SH-SY5Y (cell line): ENCODE measurements around the gene COPZ1.

ENCODE experiments used
- GATA2 ChIP-seq: IDR thresholded peaks from 2 replicates; pipeline ENCODE4 v1.6.1; 2011; ENCODE audit warnings: mild to moderate bottlenecking, low read depth, low read length
- GATA3 ChIP-seq: IDR thresholded peaks from 2 replicates; pipeline ENCODE4 v1.6.1; 2011; ENCODE audit warnings: low read depth, mild to moderate bottlenecking, low read length, moderate library complexity

COPZ1 gene

DNA sequence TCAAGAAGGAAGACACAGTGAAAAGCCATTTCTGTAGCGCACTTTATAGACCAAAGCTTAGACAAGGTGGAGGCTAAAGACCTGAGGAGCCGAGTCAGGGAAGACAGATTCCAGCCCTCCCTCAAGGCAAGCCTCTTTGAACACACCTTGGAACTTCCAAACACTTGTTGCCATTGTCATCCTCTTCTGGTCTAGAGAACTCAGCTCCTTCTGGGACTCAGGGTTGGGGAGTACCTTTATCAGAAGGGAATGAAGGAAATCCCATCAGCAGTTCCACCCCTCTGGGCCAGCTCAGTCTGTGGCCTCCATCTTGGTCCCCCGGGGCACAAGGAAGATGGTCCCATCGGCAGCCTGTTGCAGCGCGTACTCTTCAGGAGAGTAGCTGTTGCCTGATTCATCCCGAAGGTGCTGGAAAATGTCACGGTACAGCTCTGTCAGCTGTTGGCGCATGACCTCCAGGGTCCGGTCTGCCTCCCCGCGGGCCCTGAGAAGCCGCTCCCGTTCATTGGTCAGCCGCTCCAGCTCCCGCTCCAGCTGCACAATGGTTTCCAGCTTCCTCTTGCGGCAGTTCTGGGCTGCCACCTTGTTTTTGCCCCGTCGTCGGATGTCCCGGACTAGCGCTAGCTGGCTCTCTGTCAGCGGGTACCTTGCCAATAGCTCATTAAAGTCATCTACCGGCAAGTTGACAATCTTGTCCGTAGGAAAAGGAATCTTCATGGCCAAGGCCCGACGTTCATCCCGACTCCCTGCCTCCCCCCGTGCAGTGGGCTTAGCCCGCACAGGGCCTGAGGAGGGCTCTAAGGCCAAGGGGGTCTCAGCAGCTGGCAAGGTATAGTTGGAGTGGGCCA lies 32.6 kb upstream of the COPZ1 start:
- TF ChIP-seq GATA2: no peak
- no peak for TF ChIP-seq GATA3

DNA sequence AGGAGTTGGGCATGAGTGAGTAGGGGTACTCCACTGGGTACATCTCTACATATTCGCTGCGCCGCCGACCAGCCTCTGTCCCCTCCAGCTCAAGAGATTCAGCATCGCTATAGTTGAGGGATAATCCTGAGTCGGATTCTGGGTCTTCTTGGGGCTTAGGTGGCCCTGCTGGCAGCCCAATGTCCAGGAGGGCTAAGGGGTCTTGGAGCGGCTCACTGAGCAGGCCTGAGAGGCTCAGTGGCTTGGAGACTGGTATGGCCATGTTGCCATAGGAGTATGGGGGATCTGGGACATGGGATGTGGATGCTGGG lies 32.0 kb upstream of the COPZ1 start:
- TF ChIP-seq GATA3 (no peak), GATA2 (no peak)

DNA sequence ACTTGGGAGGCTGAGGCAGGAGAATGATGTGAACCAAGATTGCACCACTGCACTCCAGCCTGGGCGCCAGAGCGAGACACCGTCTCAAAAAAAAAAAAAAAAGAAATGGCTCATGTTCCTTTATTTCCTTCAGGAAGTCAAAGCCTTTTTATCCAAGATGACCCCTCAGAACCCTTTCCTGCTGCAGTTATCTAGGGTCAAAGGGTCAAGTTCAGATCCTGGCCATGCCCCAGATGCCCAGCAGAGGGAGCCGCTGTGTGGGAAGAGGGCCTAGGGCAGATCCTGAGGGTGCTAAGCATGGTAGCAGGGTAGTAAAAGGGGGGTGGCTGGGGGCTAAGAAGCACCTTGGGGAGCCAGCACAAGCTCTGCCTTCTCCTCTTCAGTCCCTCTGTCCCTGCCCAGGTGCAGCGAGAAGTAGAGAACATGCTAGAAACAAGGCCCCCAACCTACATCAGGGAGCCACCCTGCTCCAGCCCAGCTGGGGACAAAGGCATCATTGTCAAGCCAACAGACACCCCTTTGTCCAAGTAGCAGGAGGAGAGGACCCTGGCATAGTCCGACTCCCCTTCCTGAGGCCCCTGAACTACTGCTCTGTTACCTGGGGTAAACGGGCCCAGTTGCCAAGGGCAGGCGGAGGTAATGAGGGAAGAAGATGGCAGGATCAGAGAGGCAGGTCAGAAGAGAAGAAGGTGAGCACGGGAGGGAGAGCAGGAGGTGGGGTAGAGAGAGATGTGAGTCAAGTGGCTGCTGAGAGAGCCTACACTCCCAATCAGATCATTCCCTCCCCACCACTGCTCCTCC lies 30.6 kb upstream of the COPZ1 start:
- TF ChIP-seq GATA2 (no peak), GATA3 (no peak)

DNA sequence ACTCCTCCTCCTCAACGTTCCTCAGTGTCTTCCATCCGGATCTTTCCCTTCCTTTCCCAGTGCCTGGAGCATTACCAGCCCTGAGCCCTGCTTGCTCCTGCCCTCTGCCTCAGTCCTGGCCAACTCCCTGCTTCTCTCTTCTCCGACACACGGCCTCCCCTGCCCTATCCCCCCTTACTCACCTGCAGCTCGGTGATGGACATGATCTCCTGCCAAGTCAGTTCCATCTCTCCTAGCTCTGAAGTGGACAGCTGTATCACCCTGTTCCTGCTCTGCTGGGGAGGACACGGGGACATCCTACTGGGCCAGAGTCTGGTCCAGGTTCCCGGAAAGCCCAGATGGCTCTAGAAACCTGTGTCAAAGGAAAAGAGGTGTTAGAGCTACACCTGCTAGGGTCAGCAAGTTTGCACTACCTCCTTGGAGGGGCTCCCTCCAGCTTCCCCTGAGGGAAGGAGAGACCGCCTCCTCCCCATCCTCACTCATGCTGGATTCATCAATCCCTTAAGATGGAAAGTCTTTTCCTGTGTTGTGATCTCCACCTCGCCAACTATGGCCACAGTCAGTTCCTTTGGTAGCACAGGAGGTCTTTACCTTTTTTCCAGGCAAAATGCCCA lies 29.9 kb upstream of the COPZ1 start:
- TF ChIP-seq GATA2: no peak

DNA sequence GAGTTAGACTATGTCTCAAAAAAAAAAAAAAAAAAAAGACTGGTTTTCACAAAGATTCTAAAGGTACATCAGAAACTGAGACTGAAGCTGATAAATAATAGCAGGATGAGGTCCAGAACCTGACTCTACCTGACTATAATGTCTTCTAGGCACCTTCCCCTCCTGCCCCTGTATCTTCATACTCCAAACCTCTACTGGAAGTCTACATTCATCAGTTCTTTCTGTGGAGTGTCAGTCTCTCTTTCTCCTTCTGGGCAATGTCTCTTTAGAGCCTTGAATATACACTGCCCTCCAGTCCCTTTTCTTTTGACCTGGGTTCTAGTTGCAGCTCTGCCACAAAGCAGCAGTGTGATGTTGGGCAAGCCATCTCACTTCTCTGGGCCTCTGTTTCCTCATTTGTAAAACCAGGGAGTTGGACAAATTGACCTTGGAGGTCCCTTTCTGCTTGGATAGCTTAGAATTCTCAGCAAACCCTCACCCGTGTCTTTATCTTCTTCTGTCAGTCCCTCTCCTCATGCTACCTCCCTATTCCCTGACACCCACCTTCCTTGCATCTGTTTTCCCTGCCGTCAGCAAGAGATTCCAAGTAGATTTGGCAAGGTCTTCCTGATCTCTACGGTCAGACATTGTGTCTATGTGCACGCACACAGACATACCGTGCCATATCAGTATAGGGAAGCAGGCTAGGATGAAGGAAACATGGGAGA lies 28.4 kb upstream of the COPZ1 start:
- TF ChIP-seq GATA3 (no peak), GATA2 (no peak)

DNA sequence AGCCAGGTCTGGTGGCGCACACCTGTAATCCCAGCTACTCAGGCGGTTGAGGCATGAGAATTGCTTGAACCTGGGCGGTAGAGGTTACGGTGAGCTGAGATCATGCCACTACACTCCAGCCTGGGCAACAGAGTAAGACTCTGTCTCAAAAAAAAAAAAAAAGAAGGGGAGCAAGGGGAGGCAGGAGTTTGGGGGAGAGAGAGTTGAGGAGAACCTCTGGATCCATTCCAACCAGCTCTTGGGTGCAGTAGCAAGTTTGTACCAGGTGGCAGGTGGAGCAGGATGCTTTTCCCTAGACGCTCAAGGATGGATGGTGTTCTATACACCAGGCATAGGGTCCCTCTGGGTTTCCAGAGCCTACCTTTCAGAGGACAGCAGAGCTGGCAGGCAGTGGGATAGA lies 26.0 kb upstream of the COPZ1 start:
- TF ChIP-seq GATA2 (no peak), GATA3 (no peak)

DNA sequence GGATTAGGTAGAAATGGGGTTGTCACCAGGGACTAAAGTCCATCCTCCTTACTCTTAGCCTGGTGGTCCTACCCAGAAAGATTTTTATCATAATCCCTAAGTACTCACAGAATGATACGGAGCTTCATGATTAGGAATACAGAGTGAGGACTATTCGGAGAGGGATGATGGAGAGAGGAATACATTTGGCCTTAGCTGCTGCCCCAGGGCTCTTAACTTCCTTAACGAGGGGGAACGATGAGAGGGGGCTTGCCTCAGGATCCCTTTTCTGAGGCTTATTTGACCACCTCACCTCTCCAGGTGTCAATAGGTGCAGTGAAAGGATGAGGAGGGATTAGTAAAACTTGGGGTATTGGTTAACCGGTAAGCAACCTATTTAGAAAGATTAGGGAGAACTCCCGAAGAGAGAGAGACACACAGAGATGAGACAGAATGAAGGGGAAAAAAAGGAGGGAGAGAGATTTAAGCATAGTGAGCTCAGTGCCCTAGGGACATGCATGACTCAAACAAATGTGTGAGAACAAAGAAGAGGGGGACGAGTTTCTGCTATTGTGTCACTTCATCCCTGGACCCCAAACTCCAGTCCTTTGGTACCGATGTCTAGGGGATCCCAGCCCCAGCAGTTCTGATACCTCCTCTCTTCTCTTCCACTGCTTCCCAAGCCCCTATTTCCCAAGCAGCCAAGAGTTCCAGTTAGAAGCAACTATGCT lies 25.3 kb upstream of the COPZ1 start:
- TF ChIP-seq GATA3: no peak
- TF ChIP-seq GATA2: no peak

DNA sequence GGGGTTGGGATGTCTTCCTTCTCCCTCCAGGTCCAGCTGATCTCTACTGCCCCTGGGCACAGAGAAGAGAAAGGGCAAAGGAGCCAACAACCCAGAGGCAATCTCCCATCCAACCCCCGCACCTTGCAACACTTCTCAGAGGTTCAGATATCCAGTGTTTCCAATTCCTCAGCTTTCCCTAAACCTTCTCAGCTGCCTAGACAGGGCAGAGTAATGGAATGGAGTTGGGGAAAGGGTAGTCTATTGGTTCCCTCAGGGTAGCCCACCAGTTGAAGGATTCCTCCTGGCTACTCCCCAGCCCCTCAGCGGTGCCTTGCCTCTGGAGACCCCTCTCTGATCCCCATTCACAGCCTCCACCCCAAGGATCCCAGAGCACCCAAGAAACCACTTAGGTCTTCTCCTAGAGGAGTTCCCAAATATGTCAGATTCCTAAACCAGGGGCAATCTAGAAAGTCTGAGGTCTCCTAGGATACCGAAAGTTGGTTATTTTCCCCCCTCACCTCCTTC lies 24.7 kb upstream of the COPZ1 start:
- no peak for TF ChIP-seq GATA2
- TF ChIP-seq GATA3: no peak

DNA sequence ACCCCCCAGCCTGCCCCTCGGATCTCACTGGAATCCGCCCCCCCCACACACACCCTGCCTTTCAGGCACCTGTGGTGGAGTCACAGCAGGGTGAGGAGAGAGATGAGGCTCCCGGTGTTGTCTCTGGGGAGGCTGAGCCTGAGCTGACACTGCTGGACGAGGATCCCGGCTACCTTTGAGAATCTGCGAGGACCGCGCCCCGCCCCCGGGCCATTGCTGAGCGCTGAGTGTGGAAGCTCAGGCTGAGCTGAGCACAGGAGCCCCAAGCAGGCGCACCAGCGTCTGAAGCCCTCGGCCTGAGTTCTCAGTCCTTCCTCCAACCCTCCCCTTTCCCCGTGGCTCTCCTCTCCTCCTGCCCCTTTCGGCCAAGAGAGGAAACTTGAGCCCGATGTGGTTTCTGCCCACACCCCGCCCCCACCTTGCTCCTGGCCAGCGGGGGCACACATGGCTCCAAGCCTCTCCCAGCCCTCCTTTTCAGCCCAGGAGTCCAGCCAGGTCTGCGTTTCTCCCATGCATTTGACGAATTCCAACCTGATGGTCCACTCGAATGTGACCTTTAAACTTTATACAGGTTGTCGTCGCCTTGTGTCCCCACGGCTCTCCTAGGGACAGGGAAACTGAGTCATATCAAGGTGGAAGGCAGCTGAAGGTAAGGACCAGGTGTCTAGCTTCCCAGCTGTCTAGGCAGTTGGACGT lies 24.1 kb upstream of the COPZ1 start, which contains the start of gene NFE2:
NFE2 (minus strand) TSS at position 284 of the 696 bp plus-strand sequence. CDS start 5,767 bp downstream, outside the sequence.
- no peak for TF ChIP-seq GATA3
- no peak for TF ChIP-seq GATA2

DNA sequence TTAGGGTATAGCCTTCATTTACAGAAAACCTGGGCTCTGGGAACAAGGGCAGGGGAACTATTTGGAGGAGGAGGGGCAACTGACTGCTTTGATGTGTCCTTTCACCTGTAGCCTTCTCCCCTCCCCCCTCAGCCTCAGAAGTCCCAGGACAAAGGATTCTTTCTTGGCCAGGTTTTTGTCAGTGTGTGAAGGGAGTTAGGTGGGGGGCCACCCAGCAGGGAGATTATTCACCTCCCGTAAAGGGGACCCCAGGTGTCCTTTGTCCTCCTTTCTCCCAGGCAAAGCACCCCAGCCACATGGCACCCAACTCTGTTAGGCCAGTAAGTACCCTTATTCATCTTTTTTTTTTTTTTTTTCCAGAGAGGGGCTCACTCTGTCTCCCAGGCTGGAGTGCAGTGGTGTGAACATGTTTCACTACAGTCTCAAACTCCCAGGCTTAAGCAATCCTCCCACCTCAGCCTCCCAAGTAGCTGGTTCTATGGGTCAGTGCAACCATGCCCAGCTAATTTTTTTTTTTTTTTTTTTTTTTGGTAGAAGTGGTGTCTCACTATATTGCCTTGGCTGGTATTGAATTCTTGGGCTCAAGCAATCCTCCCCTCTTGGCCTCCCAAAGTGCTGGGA lies 23.4 kb upstream of the COPZ1 start:
- TF ChIP-seq GATA3 (no peak), GATA2 (no peak)

DNA sequence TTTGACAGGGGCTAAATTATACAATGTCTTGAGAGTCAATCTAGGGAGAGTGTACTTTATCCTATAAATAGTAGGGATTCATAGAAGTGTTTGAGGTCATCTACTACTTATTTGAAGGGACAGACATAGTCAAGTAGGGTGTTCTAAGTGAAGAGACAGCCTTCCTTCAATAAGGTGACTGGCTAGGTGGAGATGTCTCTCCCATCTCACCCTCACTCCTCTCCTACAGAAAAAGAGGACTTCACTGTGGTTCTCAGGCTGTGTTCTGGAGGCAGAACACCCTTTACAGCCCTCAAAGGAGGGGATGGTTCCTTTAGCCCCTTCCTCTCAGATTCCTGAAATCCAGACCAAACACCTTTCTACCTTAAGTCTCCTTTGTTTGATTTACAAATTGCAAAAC lies 21.3 kb upstream of the COPZ1 start:
- no peak for TF ChIP-seq GATA2
- TF ChIP-seq GATA3: no peak

DNA sequence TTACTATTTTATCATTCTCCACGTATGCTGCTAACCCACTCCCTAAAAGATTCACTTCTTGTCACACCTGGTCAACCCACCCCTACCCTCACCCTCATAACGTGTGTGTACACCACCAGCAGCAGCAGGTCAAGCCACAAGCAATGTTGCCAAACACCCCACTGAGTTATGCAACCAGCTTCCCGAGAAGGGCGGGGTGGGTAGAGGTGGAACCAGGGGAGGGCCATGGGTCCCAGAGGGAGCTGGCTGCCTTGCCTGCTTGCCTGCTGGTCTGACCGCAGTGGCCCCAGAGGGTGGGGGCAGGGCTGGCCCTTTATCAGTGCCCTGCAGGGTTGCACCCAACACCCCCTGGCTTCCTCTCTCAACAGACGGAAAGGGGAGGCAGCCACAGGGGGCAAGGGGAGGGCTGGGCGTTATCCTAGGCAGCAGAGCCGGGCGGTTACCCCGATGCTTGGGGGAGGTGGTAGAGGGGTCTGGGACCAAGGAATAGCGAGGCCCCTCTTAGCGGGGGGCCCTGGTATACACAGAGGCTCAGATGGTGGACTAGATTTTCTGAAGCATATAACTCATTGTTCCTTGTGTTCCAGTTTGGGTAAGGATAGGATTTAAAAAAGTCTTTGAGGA lies 20.6 kb upstream of the COPZ1 start:
- TF ChIP-seq GATA2 (no peak), GATA3 (no peak)
